ENCODE data around the gene MINDY1. TPM values are rescaled to one million over a fixed set of nuclear protein-coding genes. Genes with fewer than 3 reads are reported as not detected.
A peak's percentile ranks its signal among the peaks of the same experiment; 100 is the strongest.

The MINDY1 gene
- polyA plus RNA-seq, 3 donors = 11.5 to 25.0 (median 13.2) TPM

DNA sequence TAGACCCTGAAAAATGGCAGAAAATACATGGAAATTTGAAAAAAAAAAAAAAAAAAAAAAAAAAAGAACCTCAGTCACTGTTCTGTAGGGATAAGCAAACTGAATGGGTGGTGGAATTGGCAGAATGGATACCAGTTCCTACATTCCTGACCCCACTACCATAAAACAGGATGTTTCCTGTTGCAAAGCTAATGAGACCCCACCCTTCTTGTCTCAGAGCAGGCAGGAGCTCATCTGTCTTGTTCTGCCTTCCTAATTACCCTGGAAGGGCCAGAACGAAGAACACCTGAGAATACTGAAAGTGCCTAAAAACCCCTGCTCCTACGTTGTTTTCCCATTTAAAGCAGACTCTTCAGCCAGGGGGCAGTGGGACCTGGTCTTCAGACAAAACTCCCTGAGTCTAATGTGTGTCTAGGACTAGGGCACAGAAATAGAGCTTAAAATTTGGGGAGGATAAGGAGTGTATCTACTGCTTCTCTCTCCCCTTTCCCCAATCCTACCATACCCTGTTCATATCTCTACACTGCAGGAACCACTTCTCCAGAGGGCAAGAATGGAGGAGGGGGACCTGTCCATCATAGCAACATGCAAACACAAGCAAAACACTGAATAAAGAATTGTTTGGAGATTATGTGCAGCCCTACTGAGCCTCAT is 44.8 kb upstream of the MINDY1 start:
- no peaks in the 10 kb centered on the region for H3K9me3 ChIP-seq (replicated peaks in 1 of 2; ENCODE audit: control insufficient read depth in 1 of 2, insufficient read depth in 1 of 2, low read length in 2 of 2)

DNA sequence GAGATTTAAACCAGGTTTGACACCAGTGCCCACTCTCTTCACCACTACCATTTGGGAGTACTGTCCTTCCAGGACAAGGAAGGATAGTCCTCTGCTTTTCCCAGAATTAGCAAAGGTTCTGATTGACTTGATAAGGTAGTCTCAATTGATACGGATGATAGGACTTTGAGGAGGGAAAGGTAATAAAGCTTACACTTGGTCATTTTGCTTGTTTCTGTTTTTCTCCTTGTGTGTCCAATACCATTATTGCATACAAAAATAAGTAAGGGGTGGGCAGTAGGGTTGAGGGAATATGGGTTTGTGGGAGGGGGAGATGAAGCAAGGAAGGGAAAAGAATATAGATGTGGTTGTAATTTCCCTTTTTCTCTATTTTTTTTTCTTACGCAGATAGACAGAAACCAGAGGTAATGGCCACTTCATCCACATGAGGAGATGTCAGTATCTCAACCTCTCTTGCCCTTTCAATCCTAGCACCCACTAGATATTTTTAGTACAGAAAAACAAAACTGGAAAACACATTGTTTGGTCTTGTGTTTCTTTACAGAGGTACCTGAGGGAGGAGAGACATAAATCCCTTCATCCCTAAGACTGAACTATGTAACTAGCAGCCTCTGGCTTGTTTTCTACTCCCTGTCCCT is 43.5 kb upstream of the MINDY1 start:
- Histone ChIP-seq H3K36me3 (replicated peaks in 1 of 2; ENCODE audit: control insufficient read depth in 1 of 2, insufficient read depth in 2 of 2, low read length in 2 of 2) (peaks cover 44 to 45% of the 10 kb centered on the region in 2 donors), H4K20me1 (ENCODE audit: insufficient read depth, low read length) (peaks cover 65% of the 10 kb centered on the region), H2AFZ (ENCODE audit: insufficient read depth, low read depth, low read length, poor library complexity, severe bottlenecking) (no peak overlapping the region), H3K79me2 (ENCODE audit: insufficient read depth, low read length) (peaks cover 14% of the 10 kb centered on the region), H3K4me1 (ENCODE audit: control insufficient read depth in 1 of 2, insufficient read depth in 2 of 2, low read length in 2 of 2) (peaks cover 29 to 43% of the 10 kb centered on the region in 2 donors), H3K27ac (ENCODE audit: low read depth in 1 of 2, low read length in 2 of 2) (no peak overlapping the region), H3K9me3 (replicated peaks in 1 of 2; ENCODE audit: control insufficient read depth in 1 of 2, insufficient read depth in 1 of 2, low read length in 2 of 2) (no peaks in the 10 kb centered on the region), H3K9ac (ENCODE audit: insufficient read depth, low read length, poor library complexity, severe bottlenecking) (no peak overlapping the region), H3K4me2 (replicated peaks; ENCODE audit: extremely low read depth, low read length, poor library complexity, severe bottlenecking) (no peak overlapping the region), H3K27me3 (ENCODE audit: control insufficient read depth in 2 of 2, insufficient read depth in 2 of 2, low read length in 2 of 2) (peaks cover 3 to 20% of the 10 kb centered on the region in 2 donors), H3K4me3 (replicated peaks in 1 of 3; ENCODE audit: low read depth in 2 of 3, low read length in 3 of 3) (no peak overlapping the region)
- WGBS (ENCODE audit: insufficient coverage) = no CpG with 5 or more reads among the region's 2 CpGs
- TF ChIP-seq, protein P1, sequence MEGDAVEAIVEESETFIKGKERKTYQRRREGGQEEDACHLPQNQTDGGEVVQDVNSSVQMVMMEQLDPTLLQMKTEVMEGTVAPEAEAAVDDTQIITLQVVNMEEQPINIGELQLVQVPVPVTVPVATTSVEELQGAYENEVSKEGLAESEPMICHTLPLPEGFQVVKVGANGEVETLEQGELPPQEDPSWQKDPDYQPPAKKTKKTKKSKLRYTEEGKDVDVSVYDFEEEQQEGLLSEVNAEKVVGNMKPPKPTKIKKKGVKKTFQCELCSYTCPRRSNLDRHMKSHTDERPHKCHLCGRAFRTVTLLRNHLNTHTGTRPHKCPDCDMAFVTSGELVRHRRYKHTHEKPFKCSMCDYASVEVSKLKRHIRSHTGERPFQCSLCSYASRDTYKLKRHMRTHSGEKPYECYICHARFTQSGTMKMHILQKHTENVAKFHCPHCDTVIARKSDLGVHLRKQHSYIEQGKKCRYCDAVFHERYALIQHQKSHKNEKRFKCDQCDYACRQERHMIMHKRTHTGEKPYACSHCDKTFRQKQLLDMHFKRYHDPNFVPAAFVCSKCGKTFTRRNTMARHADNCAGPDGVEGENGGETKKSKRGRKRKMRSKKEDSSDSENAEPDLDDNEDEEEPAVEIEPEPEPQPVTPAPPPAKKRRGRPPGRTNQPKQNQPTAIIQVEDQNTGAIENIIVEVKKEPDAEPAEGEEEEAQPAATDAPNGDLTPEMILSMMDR (IDR thresholded peaks at IDR 0.05) = no peak
- H3K36me3 Mint-ChIP-seq = peaks cover 50 to 53% of the 10 kb centered on the region in 2 donors
- DNase-seq = no peak
- intact Hi-C loops (cut with micrococcal nuclease) = no loop called here
- peaks cover 0 to 32% (median 27%) of the 10 kb centered on the region in 3 donors for H3K27me3 Mint-ChIP-seq (ENCODE audit: low read depth in 3 of 3)
- H3K27ac Mint-ChIP-seq = peak overlapping the region in 1 of 7 donors; percentile 25
- peaks cover 56% of the 10 kb centered on the region for H3K4me1 Mint-ChIP-seq
- H3K9me3 Mint-ChIP-seq = peaks cover 0 to 7% (median 0%) of the 10 kb centered on the region in 7 donors
- no peak overlapping the region for H3K4me3 Mint-ChIP-seq

More for the DNA sequence above, 44.8 kb upstream of the MINDY1 start:
- no peak overlapping the region for H2AFZ ChIP-seq (ENCODE audit: insufficient read depth, low read depth, low read length, poor library complexity, severe bottlenecking)
- peaks cover 3 to 20% of the 10 kb centered on the region in 2 donors for H3K27me3 ChIP-seq (ENCODE audit: control insufficient read depth in 2 of 2, insufficient read depth in 2 of 2, low read length in 2 of 2)
- intact Hi-C loops (cut with micrococcal nuclease) = no loop called here
- DNase-seq = no peak
- no peak overlapping the region for H3K27ac ChIP-seq (ENCODE audit: low read depth in 1 of 2, low read length in 2 of 2)
- H3K27ac Mint-ChIP-seq = peak overlapping the region in 3 of 7 donors; percentile 5 to 61 (median 43)
- peaks cover 33 to 47% of the 10 kb centered on the region in 2 donors for H3K4me1 ChIP-seq (ENCODE audit: control insufficient read depth in 1 of 2, insufficient read depth in 2 of 2, low read length in 2 of 2)
- 100% methylated on average over 1 of the region's 2 CpGs for WGBS (ENCODE audit: insufficient coverage)
- no peak overlapping the region for H3K4me3 Mint-ChIP-seq
- H3K36me3 Mint-ChIP-seq = peaks cover 58 to 65% of the 10 kb centered on the region in 2 donors
- peaks cover 27% of the 10 kb centered on the region for H3K79me2 ChIP-seq (ENCODE audit: insufficient read depth, low read length)
- peaks cover 0 to 27% (median 24%) of the 10 kb centered on the region in 3 donors for H3K27me3 Mint-ChIP-seq (ENCODE audit: low read depth in 3 of 3)
- H3K4me2 ChIP-seq (replicated peaks; ENCODE audit: extremely low read depth, low read length, poor library complexity, severe bottlenecking) = no peak overlapping the region
- no peak overlapping the region for H3K9ac ChIP-seq (ENCODE audit: insufficient read depth, low read length, poor library complexity, severe bottlenecking)
- H3K4me1 Mint-ChIP-seq = peaks cover 59% of the 10 kb centered on the region
- peaks cover 78% of the 10 kb centered on the region for H4K20me1 ChIP-seq (ENCODE audit: insufficient read depth, low read length)
- H3K9me3 Mint-ChIP-seq = peaks cover 0 to 7% (median 0%) of the 10 kb centered on the region in 7 donors
- H3K4me3 ChIP-seq (replicated peaks in 1 of 3; ENCODE audit: low read depth in 2 of 3, low read length in 3 of 3) = no peak overlapping the region
- H3K36me3 ChIP-seq (replicated peaks in 1 of 2; ENCODE audit: control insufficient read depth in 1 of 2, insufficient read depth in 2 of 2, low read length in 2 of 2) = peaks cover 54 to 55% of the 10 kb centered on the region in 2 donors
- TF ChIP-seq, protein P1 (IDR thresholded peaks at IDR 0.05) = no peak
